ENCODE results near the gene CA10. TPM values are rescaled to one million over a fixed set of nuclear protein-coding genes. Genes with fewer than 3 reads are reported as not detected.

CA10 gene
- total RNA-seq, 1 experiment from 2014 or later, result 0.46 TPM

GRCh38 chr17:52030052-52030451, 128.5 kb downstream of the CA10 start:
- Histone ChIP-seq H3K23me2 (ENCODE audit: insufficient read length, low read depth, low read length, poor library complexity, severe bottlenecking) (no peaks in the 10 kb centered on the region), H3K4me2 (ENCODE audit: insufficient read depth, insufficient read length, low read length) (no peak overlapping the region), H2AFZ (ENCODE audit: low read length) (no peak overlapping the region), H3K18ac (ENCODE audit: insufficient read length, low read depth, low read length) (no peak overlapping the region), H3K27ac (ENCODE audit: insufficient read length, low read depth, low read length) (no peak overlapping the region), H3T11ph (ENCODE audit: low read length) (no peak overlapping the region), H3K9ac (ENCODE audit: extremely low read depth, insufficient read length, low read length) (no peak overlapping the region), H2BK20ac (ENCODE audit: low read depth, low read length, poor library complexity, severe bottlenecking) (no peak overlapping the region), H3K79me1 (ENCODE audit: insufficient read depth, low read depth, low read length, poor library complexity, severe bottlenecking) (no peaks in the 10 kb centered on the region), H4K8ac (replicated peaks; ENCODE audit: insufficient read length, low read depth, low read length) (no peak overlapping the region), H2BK5ac (ENCODE audit: insufficient read length, low read length) (no peak overlapping the region), H3K56ac (ENCODE audit: insufficient read length, low read depth, low read length) (no peak overlapping the region), H3K4me1 (ENCODE audit: insufficient read depth, low read length) (no peaks in the 10 kb centered on the region), H3K4ac (ENCODE audit: low read depth, low read length) (no peak overlapping the region), H2BK120ac (ENCODE audit: low read depth, low read length, poor library complexity, severe bottlenecking) (no peak overlapping the region), H2BK12ac (ENCODE audit: insufficient read length, low read depth, low read length) (no peak overlapping the region), H4K5ac (ENCODE audit: insufficient read length, low read depth, low read length) (no peak overlapping the region), H3K79me2 (ENCODE audit: insufficient read depth, low read length) (no peaks in the 10 kb centered on the region), H4K20me1 (ENCODE audit: control insufficient read depth, insufficient read depth, insufficient read length) (no peaks in the 10 kb centered on the region), H3K23ac (ENCODE audit: insufficient read length, low read depth, low read length) (no peak overlapping the region), H4K91ac (ENCODE audit: insufficient read length, low read depth, low read length) (no peak overlapping the region), H2BK15ac (ENCODE audit: low read depth, low read length) (no peak overlapping the region), H3K9me3 (ENCODE audit: control insufficient read depth, low read depth, low read length) (no peaks in the 10 kb centered on the region), H2AK5ac (ENCODE audit: insufficient read length, low read length) (no peak overlapping the region), H3K14ac (ENCODE audit: insufficient read depth, low read length) (no peak overlapping the region), H3K27me3 (ENCODE audit: insufficient read depth, low read length) (no peaks in the 10 kb centered on the region)
- Mint-ChIP-seq H3K4me1 (peaks cover 5 to 10% of the 10 kb centered on the region in 2 experiments), H3K4me3 (no peak overlapping the region), H3K27ac (no peak overlapping the region), H3K27me3 (ENCODE audit: low read depth) (no peaks in the 10 kb centered on the region), H3K36me3 (ENCODE audit: insufficient read depth in 1 of 3, low read depth in 3 of 3) (no peaks in the 10 kb centered on the region), H3K9me3 (no peaks in the 10 kb centered on the region)
- TF ChIP-seq, protein P1, sequence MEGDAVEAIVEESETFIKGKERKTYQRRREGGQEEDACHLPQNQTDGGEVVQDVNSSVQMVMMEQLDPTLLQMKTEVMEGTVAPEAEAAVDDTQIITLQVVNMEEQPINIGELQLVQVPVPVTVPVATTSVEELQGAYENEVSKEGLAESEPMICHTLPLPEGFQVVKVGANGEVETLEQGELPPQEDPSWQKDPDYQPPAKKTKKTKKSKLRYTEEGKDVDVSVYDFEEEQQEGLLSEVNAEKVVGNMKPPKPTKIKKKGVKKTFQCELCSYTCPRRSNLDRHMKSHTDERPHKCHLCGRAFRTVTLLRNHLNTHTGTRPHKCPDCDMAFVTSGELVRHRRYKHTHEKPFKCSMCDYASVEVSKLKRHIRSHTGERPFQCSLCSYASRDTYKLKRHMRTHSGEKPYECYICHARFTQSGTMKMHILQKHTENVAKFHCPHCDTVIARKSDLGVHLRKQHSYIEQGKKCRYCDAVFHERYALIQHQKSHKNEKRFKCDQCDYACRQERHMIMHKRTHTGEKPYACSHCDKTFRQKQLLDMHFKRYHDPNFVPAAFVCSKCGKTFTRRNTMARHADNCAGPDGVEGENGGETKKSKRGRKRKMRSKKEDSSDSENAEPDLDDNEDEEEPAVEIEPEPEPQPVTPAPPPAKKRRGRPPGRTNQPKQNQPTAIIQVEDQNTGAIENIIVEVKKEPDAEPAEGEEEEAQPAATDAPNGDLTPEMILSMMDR (conservative IDR thresholded peaks at IDR 0.05), result no peak
- WGBS (ENCODE audit: extremely low coverage, insufficient read length, low lambda C conversion rate), result no CpG with 5 or more reads among the region's 3 CpGs
- DNase-seq, result no peak

All from H9 (cell line).